Suprapubic skin (tissue), 3 donors: ENCODE measurements around the gene TMEM132D.

Source experiments
- CTCF ChIP-seq, 2 donors: fragments of 200-600 bp in 1 of 2; fragments of 450-650 bp in 1 of 2; sonication (generic) in 1 of 2; IDR thresholded peaks; one replicate each; pipeline ENCODE4 v1.5.1; 2016 to 2019; ENCODE audit warnings: antibody characterized with exemption in 2 of 2, mild to moderate bottlenecking in 1 of 2, moderate library complexity in 1 of 2
- EP300 ChIP-seq: sonication (generic); formaldehyde crosslinking; IDR thresholded peaks from one replicate; pipeline ENCODE4 v1.6.1; 2017; ENCODE audit warnings: antibody characterized with exemption
- POLR2A ChIP-seq, 2 donors: fragments of 450-650 bp; IDR thresholded peaks; one replicate each; pipeline ENCODE4 v1.6.1; 2017; ENCODE audit warnings: antibody characterized with exemption in 2 of 2, mild to moderate bottlenecking in 2 of 2, moderate library complexity in 2 of 2

GRCh38 chr12:129179941-129180553, 723.8 kb downstream of the TMEM132D start:
- TF ChIP-seq POLR2A (IDR thresholded peaks at IDR 0.05) (no peak), CTCF (IDR thresholded peaks at IDR 0.05) (no peak), EP300 (no peak)
